ENCODE measurements around the gene TRAF7.

TRAF7 gene

GRCh38 chr16:2155977-2156848 lies 631 bp downstream of the TRAF7 start:
- Histone ChIP-seq H3K27me3 (ENCODE audit: insufficient read depth, low read length, poor library complexity) (no peaks in the 10 kb centered on the region), H3K9me3 (ENCODE audit: insufficient read depth, low read length, severe bottlenecking) (no peaks in the 10 kb centered on the region), H3K79me2 (ENCODE audit: insufficient read depth, low read length) (peaks cover 85% of the 10 kb centered on the region), H4K20me1 (ENCODE audit: insufficient read depth, low read length) (peaks cover 87% of the 10 kb centered on the region), H3K4me3 (ENCODE audit: low read depth in 1 of 2, low read length in 2 of 2) (peak overlapping the region; percentile 44 to 95), H3K4me2 (ENCODE audit: insufficient read depth, low read length) (peak overlapping the region; percentile 72), H2AFZ (ENCODE audit: low read depth, low read length) (peak overlapping the region; percentile 54), H3K36me3 (ENCODE audit: insufficient read depth, low read length) (peaks cover 42% of the 10 kb centered on the region), H3K27ac (ENCODE audit: low read length) (peak overlapping the region; percentile 74), H3K9ac (ENCODE audit: low read depth, low read length) (peak overlapping the region; percentile 79), H3K4me1 (ENCODE audit: insufficient read depth, low read length) (peaks cover 55% of the 10 kb centered on the region)
- DNase-seq, result peak; percentile 31
- ATAC-seq (ENCODE audit: insufficient read depth, low read depth), result no peak
- no peak for TF ChIP-seq CTCF (IDR thresholded peaks at IDR 0.05; ENCODE audit: borderline replicate concordance, extremely low read depth, low read length, poor library complexity, severe bottlenecking)
- no peak for TF ChIP-seq EZH2 (IDR thresholded peaks at IDR 0.05; ENCODE audit: borderline replicate concordance, low read depth, low read length, severe bottlenecking)

GRCh38 chr16:2156849-2157224 lies 1.3 kb downstream of the TRAF7 start:
- Histone ChIP-seq H3K79me2 (ENCODE audit: insufficient read depth, low read length) (peaks cover 87% of the 10 kb centered on the region), H4K20me1 (ENCODE audit: insufficient read depth, low read length) (peaks cover 85% of the 10 kb centered on the region), H3K27ac (ENCODE audit: low read length) (peak overlapping the region; percentile 74), H3K9ac (ENCODE audit: low read depth, low read length) (peak overlapping the region; percentile 79), H2AFZ (ENCODE audit: low read depth, low read length) (no peak overlapping the region), H3K36me3 (ENCODE audit: insufficient read depth, low read length) (peaks cover 36% of the 10 kb centered on the region), H3K4me3 (ENCODE audit: low read depth in 1 of 2, low read length in 2 of 2) (peak overlapping the region; percentile 17 to 95; a peak in 3 of 4 replicates), H3K4me2 (ENCODE audit: insufficient read depth, low read length) (peak overlapping the region; percentile 72), H3K4me1 (ENCODE audit: insufficient read depth, low read length) (peaks cover 54% of the 10 kb centered on the region), H3K27me3 (ENCODE audit: insufficient read depth, low read length, poor library complexity) (no peaks in the 10 kb centered on the region), H3K9me3 (ENCODE audit: insufficient read depth, low read length, severe bottlenecking) (no peaks in the 10 kb centered on the region)
- DNase-seq (no peak), ATAC-seq (ENCODE audit: insufficient read depth, low read depth) (no peak)
- TF ChIP-seq EZH2 (IDR thresholded peaks at IDR 0.05; ENCODE audit: borderline replicate concordance, low read depth, low read length, severe bottlenecking) (no peak), CTCF (IDR thresholded peaks at IDR 0.05; ENCODE audit: borderline replicate concordance, extremely low read depth, low read length, poor library complexity, severe bottlenecking) (no peak)

- H4K20me1 ChIP-seq (ENCODE audit: insufficient read depth, low read length), result peaks cover 86% of the 10 kb centered on the region
- TF ChIP-seq CTCF (IDR thresholded peaks at IDR 0.05; ENCODE audit: borderline replicate concordance, extremely low read depth, low read length, poor library complexity, severe bottlenecking), result no peak
- no peak for TF ChIP-seq EZH2 (IDR thresholded peaks at IDR 0.05; ENCODE audit: borderline replicate concordance, low read depth, low read length, severe bottlenecking)
- no peaks in the 10 kb centered on the region for H3K27me3 ChIP-seq (ENCODE audit: insufficient read depth, low read length, poor library complexity)
- H3K4me1 ChIP-seq (ENCODE audit: insufficient read depth, low read length), result peaks cover 46% of the 10 kb centered on the region
- peak overlapping the region; percentile 74 for H3K27ac ChIP-seq (ENCODE audit: low read length)
- no peak for DNase-seq
- peak overlapping the region; percentile 79 for H3K9ac ChIP-seq (ENCODE audit: low read depth, low read length)
- peak overlapping the region; percentile 72 for H3K4me2 ChIP-seq (ENCODE audit: insufficient read depth, low read length)
- ATAC-seq (ENCODE audit: insufficient read depth, low read depth), result no peak
- H2AFZ ChIP-seq (ENCODE audit: low read depth, low read length), result no peak overlapping the region
- no peaks in the 10 kb centered on the region for H3K9me3 ChIP-seq (ENCODE audit: insufficient read depth, low read length, severe bottlenecking)
- peak overlapping the region in 1 of 2 experiments; percentile 95; a peak in 3 of 4 replicates for H3K4me3 ChIP-seq (ENCODE audit: low read depth in 1 of 2, low read length in 2 of 2)
- H3K36me3 ChIP-seq (ENCODE audit: insufficient read depth, low read length), result peaks cover 39% of the 10 kb centered on the region
- H3K79me2 ChIP-seq (ENCODE audit: insufficient read depth, low read length), result peaks cover 92% of the 10 kb centered on the region
These were observed 2.1 kb downstream of the TRAF7 start for GRCh38 chr16:2157480-2158261.

Measured in DND-41 (cell line).